ENCODE data around the gene CALCB.

DNA sequence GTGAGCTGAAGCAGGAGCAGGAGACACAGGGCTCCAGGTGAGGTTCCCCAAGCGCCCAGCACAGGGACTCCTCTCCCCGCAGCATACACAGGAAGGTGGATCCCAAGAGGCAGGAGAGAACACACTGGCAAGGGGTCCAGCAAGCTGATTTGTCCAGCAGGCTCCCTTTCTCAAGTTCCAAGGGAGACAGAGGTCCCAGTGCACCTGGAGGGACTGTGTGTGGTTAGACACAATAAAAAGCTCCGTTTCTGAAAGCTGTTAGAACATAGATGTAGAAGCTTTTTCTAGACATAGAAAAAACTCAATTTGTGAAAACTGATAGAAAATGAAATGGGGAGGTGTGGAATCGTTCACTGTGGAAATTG, 1.8 kb downstream of the CALCB start:
- TF ChIP-seq, protein P1, sequence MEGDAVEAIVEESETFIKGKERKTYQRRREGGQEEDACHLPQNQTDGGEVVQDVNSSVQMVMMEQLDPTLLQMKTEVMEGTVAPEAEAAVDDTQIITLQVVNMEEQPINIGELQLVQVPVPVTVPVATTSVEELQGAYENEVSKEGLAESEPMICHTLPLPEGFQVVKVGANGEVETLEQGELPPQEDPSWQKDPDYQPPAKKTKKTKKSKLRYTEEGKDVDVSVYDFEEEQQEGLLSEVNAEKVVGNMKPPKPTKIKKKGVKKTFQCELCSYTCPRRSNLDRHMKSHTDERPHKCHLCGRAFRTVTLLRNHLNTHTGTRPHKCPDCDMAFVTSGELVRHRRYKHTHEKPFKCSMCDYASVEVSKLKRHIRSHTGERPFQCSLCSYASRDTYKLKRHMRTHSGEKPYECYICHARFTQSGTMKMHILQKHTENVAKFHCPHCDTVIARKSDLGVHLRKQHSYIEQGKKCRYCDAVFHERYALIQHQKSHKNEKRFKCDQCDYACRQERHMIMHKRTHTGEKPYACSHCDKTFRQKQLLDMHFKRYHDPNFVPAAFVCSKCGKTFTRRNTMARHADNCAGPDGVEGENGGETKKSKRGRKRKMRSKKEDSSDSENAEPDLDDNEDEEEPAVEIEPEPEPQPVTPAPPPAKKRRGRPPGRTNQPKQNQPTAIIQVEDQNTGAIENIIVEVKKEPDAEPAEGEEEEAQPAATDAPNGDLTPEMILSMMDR (tag by site-specific recombination; IDR thresholded peaks at IDR 0.05), result no peak
- no peak for TF ChIP-seq ZNF514 (tag by site-specific recombination; IDR thresholded peaks at IDR 0.05)
- TF ChIP-seq ZNF239 (tag by site-specific recombination; IDR thresholded peaks at IDR 0.05), result no peak
- TF ChIP-seq, protein P2, sequence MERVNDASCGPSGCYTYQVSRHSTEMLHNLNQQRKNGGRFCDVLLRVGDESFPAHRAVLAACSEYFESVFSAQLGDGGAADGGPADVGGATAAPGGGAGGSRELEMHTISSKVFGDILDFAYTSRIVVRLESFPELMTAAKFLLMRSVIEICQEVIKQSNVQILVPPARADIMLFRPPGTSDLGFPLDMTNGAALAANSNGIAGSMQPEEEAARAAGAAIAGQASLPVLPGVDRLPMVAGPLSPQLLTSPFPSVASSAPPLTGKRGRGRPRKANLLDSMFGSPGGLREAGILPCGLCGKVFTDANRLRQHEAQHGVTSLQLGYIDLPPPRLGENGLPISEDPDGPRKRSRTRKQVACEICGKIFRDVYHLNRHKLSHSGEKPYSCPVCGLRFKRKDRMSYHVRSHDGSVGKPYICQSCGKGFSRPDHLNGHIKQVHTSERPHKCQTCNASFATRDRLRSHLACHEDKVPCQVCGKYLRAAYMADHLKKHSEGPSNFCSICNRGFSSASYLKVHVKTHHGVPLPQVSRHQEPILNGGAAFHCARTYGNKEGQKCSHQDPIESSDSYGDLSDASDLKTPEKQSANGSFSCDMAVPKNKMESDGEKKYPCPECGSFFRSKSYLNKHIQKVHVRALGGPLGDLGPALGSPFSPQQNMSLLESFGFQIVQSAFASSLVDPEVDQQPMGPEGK (tag by site-specific recombination; IDR thresholded peaks at IDR 0.05), result no peak

Measured in HEK293 (cell line).